H9 (cell line): ENCODE measurements around the gene SLC7A1. TPM values are rescaled to one million over a fixed set of nuclear protein-coding genes. Genes with fewer than 3 reads are reported as not detected.

ENCODE experiments used
- DNase-seq: peaks from one replicate; pipeline ENCODE4 v3.0.0-alpha.2; 2017
- H2AFZ ChIP-seq: one replicate; pipeline ENCODE4 v1.6.1; 2013; ENCODE audit warnings: mild to moderate bottlenecking, low read length, control low read depth, moderate library complexity
- H2AK5ac ChIP-seq: 2 replicates; pipeline ENCODE4 v1.6.1; 2013; ENCODE audit warnings: low read length, control low read depth, mixed read lengths; ENCODE audit not compliant: insufficient read length
- H2BK120ac ChIP-seq: one replicate; pipeline ENCODE4 v1.6.1; 2013; ENCODE audit warnings: low read depth, mild to moderate bottlenecking, low read length, control low read depth, inconsistent platforms; ENCODE audit not compliant: poor library complexity, severe bottlenecking
- H2BK12ac ChIP-seq: 2 replicates; pipeline ENCODE4 v1.6.1; 2013; ENCODE audit warnings: low read length, control low read depth, mixed read lengths, low read depth; ENCODE audit not compliant: insufficient read length
- H2BK15ac ChIP-seq: 2 replicates; pipeline ENCODE4 v1.6.1; 2013; ENCODE audit warnings: low read depth, low read length, control low read depth
- H2BK20ac ChIP-seq: one replicate; pipeline ENCODE4 v1.6.1; 2013; ENCODE audit warnings: low read depth, mild to moderate bottlenecking, low read length, control low read depth, inconsistent platforms; ENCODE audit not compliant: poor library complexity, severe bottlenecking
- H2BK5ac ChIP-seq: 2 replicates; pipeline ENCODE4 v1.6.1; 2013; ENCODE audit warnings: low read length, control low read depth, mixed read lengths; ENCODE audit not compliant: insufficient read length
- H3K14ac ChIP-seq: 2 replicates; pipeline ENCODE4 v1.6.1; 2013; ENCODE audit warnings: low read length, control low read depth; ENCODE audit not compliant: insufficient read depth
- H3K18ac ChIP-seq: 2 replicates; pipeline ENCODE4 v1.6.1; 2013; ENCODE audit warnings: low read depth, mild to moderate bottlenecking, mixed read lengths, low read length, control low read depth; ENCODE audit not compliant: insufficient read length
- H3K23ac ChIP-seq: 2 replicates; pipeline ENCODE4 v1.6.1; 2013; ENCODE audit warnings: low read length, control low read depth, mixed read lengths, low read depth; ENCODE audit not compliant: insufficient read length
- H3K23me2 ChIP-seq: 2 replicates; pipeline ENCODE4 v1.6.1; 2013; ENCODE audit warnings: low read depth, mild to moderate bottlenecking, mixed read lengths, low read length, control low read depth; ENCODE audit not compliant: insufficient read length, poor library complexity, severe bottlenecking
- H3K27ac ChIP-seq: 2 replicates; pipeline ENCODE4 v1.5.1; 2013; ENCODE audit warnings: low read length, control low read depth, mixed read lengths, low read depth; ENCODE audit not compliant: insufficient read length
- H3K27me3 ChIP-seq: 2 replicates; pipeline ENCODE4 v1.6.1; 2013; ENCODE audit warnings: low read length, control low read depth, inconsistent platforms; ENCODE audit not compliant: insufficient read depth
- H3K4ac ChIP-seq: 2 replicates; pipeline ENCODE4 v1.6.1; 2013; ENCODE audit warnings: low read depth, mild to moderate bottlenecking, control low read depth, inconsistent platforms, low read length, moderate library complexity
- H3K4me1 ChIP-seq: 2 replicates; pipeline ENCODE4 v1.6.1; 2013; ENCODE audit warnings: low read length, control low read depth, inconsistent platforms; ENCODE audit not compliant: insufficient read depth
- H3K4me2 ChIP-seq: 2 replicates; pipeline ENCODE4 v1.6.1; 2013; ENCODE audit warnings: low read length, control low read depth, mixed read lengths; ENCODE audit not compliant: insufficient read length, insufficient read depth
- H3K56ac ChIP-seq: 2 replicates; pipeline ENCODE4 v1.6.1; 2013; ENCODE audit warnings: low read depth, mild to moderate bottlenecking, mixed read lengths, low read length, control low read depth; ENCODE audit not compliant: insufficient read length
- H3K79me1 ChIP-seq: 2 replicates; pipeline ENCODE4 v1.6.1; 2013; ENCODE audit warnings: low read depth, mild to moderate bottlenecking, moderate library complexity, low read length, control low read depth, inconsistent platforms; ENCODE audit not compliant: insufficient read depth, poor library complexity, severe bottlenecking
- H3K79me2 ChIP-seq: 2 replicates; pipeline ENCODE4 v1.6.1; 2013; ENCODE audit warnings: low read length, control low read depth, inconsistent platforms; ENCODE audit not compliant: insufficient read depth
- H3K9ac ChIP-seq: 2 replicates; pipeline ENCODE4 v1.6.1; 2013; ENCODE audit warnings: low read length, control low read depth, mixed read lengths; ENCODE audit not compliant: insufficient read length; ENCODE audit errors: extremely low read depth
- H3K9me3 ChIP-seq: one replicate; pipeline ENCODE4 v1.6.1; 2013; ENCODE audit warnings: low read depth, low read length, inconsistent platforms; ENCODE audit not compliant: control insufficient read depth
- H3T11ph ChIP-seq: one replicate; pipeline ENCODE4 v1.6.1; 2013; ENCODE audit warnings: mild to moderate bottlenecking, low read length, control low read depth, inconsistent platforms
- H4K20me1 ChIP-seq: one replicate; pipeline ENCODE4 v1.6.1; 2013; ENCODE audit not compliant: control insufficient read depth, insufficient read length, insufficient read depth
- H4K5ac ChIP-seq: 2 replicates; pipeline ENCODE4 v1.6.1; 2013; ENCODE audit warnings: low read depth, mild to moderate bottlenecking, mixed read lengths, low read length, control low read depth; ENCODE audit not compliant: insufficient read length
- H4K8ac ChIP-seq: replicated peaks from 2 replicates; pipeline ENCODE4 v1.6.1; 2013; ENCODE audit warnings: low read length, control low read depth, mixed read lengths, low read depth; ENCODE audit not compliant: insufficient read length
- H4K91ac ChIP-seq: 2 replicates; pipeline ENCODE4 v1.6.1; 2013; ENCODE audit warnings: low read depth, mild to moderate bottlenecking, moderate library complexity, mixed read lengths, low read length, control low read depth; ENCODE audit not compliant: insufficient read length
- H3K27ac Mint-ChIP-seq, 3 experiments: 2 replicates in 2 of 3; 3 replicates in 1 of 3; pipeline ENCODE4 v1.8.0; 2020 to 2021; ENCODE audit warnings: mixed read lengths in 3 of 3, mild to moderate bottlenecking in 1 of 3, moderate library complexity in 1 of 3
- H3K27me3 Mint-ChIP-seq: 2 replicates; pipeline ENCODE4 v1.8.0; 2021; ENCODE audit warnings: low read depth, mild to moderate bottlenecking, moderate library complexity, mixed read lengths
- H3K36me3 Mint-ChIP-seq, 3 experiments: 2 replicates in 2 of 3; 3 replicates in 1 of 3; pipeline ENCODE4 v1.8.0; 2020 to 2021; ENCODE audit warnings: low read depth in 3 of 3, mixed read lengths in 3 of 3; ENCODE audit not compliant: insufficient read depth in 1 of 3
- H3K4me1 Mint-ChIP-seq, 2 experiments: 2 replicates each; pipeline ENCODE4 v1.8.0; 2020; ENCODE audit warnings: mixed read lengths in 2 of 2
- H3K4me3 Mint-ChIP-seq, 2 experiments: 2 replicates in 1 of 2; 3 replicates in 1 of 2; pipeline ENCODE4 v1.8.0; 2020 to 2021; ENCODE audit warnings: mild to moderate bottlenecking in 2 of 2, mixed read lengths in 2 of 2, moderate library complexity in 1 of 2
- H3K9me3 Mint-ChIP-seq, 2 experiments: 2 replicates in 1 of 2; 3 replicates in 1 of 2; pipeline ENCODE4 v1.8.0; 2020; ENCODE audit warnings: mild to moderate bottlenecking in 2 of 2, mixed read lengths in 2 of 2, moderate library complexity in 1 of 2
- CTCF ChIP-seq: fragments of 200-600 bp; sonication (generic); conservative IDR thresholded peaks from 3 replicates; pipeline ENCODE4 v1.8.0; 2021; ENCODE audit warnings: antibody characterized with exemption, mild to moderate bottlenecking
- WGBS: extraction: QIAGEN DNeasy Blood & Tissue Kit; methylation state at CpG from one replicate; pipeline ENCODE4 v1.1.7; 2013; ENCODE audit warnings: missing lambda C conversion rate, low lambda C conversion rate, mixed read lengths; ENCODE audit not compliant: insufficient read length; ENCODE audit errors: extremely low coverage; 5-methylcytosine and 5-hydroxymethylcytosine counted together
- total RNA-seq: library from RNA; stranded (reverse); gene quantifications from 2 replicates; pipeline ENCODE4 v1.2.1, GENCODE V29; 2021

SLC7A1 gene
- total RNA-seq, 1 experiment from 2014 or later: 109 TPM

GRCh38 chr13:29563941-29564340 is 31.5 kb downstream of the SLC7A1 start:
- no peak overlapping the region for H3K14ac ChIP-seq
- no peak overlapping the region for H3K4ac ChIP-seq
- H3K27ac ChIP-seq: no peak overlapping the region
- no peak overlapping the region for H3K4me3 Mint-ChIP-seq
- H3T11ph ChIP-seq: no peak overlapping the region
- H3K27me3 Mint-ChIP-seq: no peaks in the 10 kb centered on the region
- H4K20me1 ChIP-seq: no peaks in the 10 kb centered on the region
- H3K9me3 ChIP-seq: no peaks in the 10 kb centered on the region
- H3K4me2 ChIP-seq: no peak overlapping the region
- H3K27ac Mint-ChIP-seq: peak overlapping the region in 1 of 3 experiments; percentile 74; a peak in 1 of 7 replicates
- H3K56ac ChIP-seq: no peak overlapping the region
- H4K5ac ChIP-seq: no peak overlapping the region
- H3K79me2 ChIP-seq: peaks cover 70% of the 10 kb centered on the region; the same call in 1 of the 2 replicates
- no peaks in the 10 kb centered on the region for H3K23me2 ChIP-seq
- H2BK15ac ChIP-seq: no peak overlapping the region
- no peak overlapping the region for H2BK20ac ChIP-seq
- no peak overlapping the region for H2AFZ ChIP-seq
- H4K8ac ChIP-seq: no peak overlapping the region
- H3K23ac ChIP-seq: no peak overlapping the region
- no peaks in the 10 kb centered on the region; a peak in 1 of 5 replicates for H3K9me3 Mint-ChIP-seq
- no peak for DNase-seq
- no peak overlapping the region for H3K18ac ChIP-seq
- peaks cover 0 to 8% (median 0%) of the 10 kb centered on the region in 3 experiments; a peak in 3 of 7 replicates for H3K36me3 Mint-ChIP-seq
- H3K27me3 ChIP-seq: no peaks in the 10 kb centered on the region
- no peak overlapping the region for H2AK5ac ChIP-seq
- H3K9ac ChIP-seq: no peak overlapping the region
- no peak overlapping the region for H2BK120ac ChIP-seq
- no peak overlapping the region for H2BK12ac ChIP-seq
- peaks cover 13% of the 10 kb centered on the region for H3K79me1 ChIP-seq
- H3K4me1 ChIP-seq: peaks cover 26% of the 10 kb centered on the region
- no peak overlapping the region for H4K91ac ChIP-seq
- no CpG with 5 or more reads among the region's 6 CpGs for WGBS
- H2BK5ac ChIP-seq: no peak overlapping the region
- TF ChIP-seq CTCF: no peak
- peaks cover 63 to 68% of the 10 kb centered on the region in 2 experiments for H3K4me1 Mint-ChIP-seq
